ENCODE data around the gene FCN2.

The FCN2 gene

GRCh38 chr9:134880484-134881312 is at the start of gene FCN2:
FCN2 (plus strand) TSS chr9:134880810; CDS start chr9:134880822, 12 bp downstream.
- no peak for DNase-seq (ENCODE audit: low read depth)

- DNase-seq (ENCODE audit: low read depth) = no peak
These were observed 49.5 kb upstream of the FCN2 start for GRCh38 chr9:134830926-134831720.

- DNase-seq (ENCODE audit: low read depth) = no peak
These were observed 48.1 kb upstream of the FCN2 start for GRCh38 chr9:134832471-134832870.

DNA sequence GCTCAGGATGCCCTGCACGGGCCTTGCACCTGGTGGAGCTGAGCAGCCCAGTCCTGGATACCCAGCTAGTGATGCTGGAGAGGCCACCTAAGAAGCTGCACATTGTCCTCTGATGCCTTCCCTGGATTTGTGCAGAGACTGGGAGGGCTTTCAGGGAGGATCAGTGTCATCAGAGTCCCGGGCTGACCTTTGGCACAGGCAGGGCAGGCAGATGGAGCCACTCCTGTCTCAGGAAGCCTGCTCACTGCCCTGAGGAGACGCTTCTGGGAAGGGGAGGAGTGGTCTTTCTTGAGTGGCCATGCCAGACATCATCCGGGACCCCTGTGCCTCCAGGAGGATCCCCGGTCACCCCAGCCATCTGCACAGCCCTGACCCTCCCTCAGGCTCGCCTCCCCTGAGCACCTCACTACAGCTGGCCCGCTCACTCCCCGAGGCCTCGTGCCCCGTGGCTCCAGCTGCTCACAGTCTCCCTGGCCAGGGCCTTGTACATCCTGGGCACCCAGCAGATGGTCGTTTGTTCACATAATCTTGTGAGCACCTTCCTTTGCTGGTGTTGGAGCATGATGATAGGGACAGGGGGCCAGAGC is 47.2 kb upstream of the FCN2 start:
- DNase-seq (ENCODE audit: low read depth) = no peak

- DNase-seq (ENCODE audit: low read depth) = no peak
These were observed 46.2 kb upstream of the FCN2 start for GRCh38 chr9:134834217-134834956.

DNA sequence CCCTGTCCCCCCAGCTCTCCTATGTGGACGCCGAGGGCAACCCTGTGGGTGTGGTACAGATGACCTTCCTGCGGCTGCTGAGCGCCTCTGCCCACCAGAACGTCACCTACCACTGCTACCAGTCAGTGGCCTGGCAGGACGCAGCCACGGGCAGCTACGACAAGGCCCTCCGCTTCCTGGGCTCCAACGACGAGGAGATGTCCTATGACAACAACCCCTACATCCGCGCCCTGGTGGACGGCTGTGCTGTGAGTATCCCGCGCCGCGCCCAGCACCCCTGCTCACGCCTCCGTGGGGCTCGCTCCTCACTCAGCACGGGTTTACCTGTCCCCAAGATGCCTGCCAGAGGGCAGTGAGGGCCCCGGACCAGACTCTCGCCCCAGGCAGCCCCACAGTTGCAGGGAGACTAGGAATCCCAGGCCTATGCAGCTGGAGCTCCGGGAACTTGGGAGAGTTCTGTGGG is 45.6 kb upstream of the FCN2 start:
- no peak for DNase-seq (ENCODE audit: low read depth)

GRCh38 chr9:134835448-134835847 is 45.2 kb upstream of the FCN2 start:
- no peak for DNase-seq (ENCODE audit: low read depth)

DNA sequence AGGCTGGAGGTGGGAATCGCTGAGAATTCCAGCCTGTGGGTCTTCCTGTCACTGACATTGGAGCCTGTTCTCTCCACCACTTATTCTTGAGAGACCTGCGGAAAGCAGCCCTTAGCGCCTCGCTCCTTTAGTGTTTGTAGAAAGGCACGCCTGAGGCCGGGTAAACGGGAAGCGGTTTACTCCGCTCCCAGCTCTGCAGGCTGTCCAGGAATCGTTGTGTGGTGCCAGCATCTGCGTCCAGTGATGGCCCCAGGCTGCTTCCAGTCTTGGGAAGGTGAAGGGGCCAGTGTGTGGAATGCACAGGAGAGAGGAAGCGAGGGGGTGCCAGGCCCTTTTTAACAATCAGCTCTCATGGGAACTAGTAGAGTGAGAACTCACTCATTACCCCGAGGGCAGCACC is 44.6 kb upstream of the FCN2 start:
- no peak for DNase-seq (ENCODE audit: low read depth)

- DNase-seq (ENCODE audit: low read depth) = no peak
These were observed 44.1 kb upstream of the FCN2 start for GRCh38 chr9:134836406-134836970.

DNA sequence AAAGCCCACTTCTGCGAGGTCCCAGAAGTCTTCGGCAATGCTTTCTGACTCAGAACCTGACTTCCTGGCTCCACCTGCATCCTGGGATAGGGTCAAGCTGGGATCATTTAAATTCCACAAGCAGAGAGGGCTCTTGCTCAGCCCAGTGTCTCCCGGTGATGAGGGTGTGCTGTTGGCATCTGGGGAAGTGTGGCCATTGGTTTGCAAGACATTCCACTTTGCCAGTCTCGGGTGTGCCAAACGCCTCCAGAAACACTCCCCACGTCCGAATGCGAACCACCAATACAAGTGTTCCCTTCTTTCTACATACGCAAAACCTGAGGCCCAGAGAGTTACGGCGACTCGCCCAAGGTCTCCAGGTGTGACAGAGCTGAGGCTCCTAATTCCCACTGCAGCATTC is 43.1 kb upstream of the FCN2 start:
- DNase-seq (ENCODE audit: low read depth) = no peak

DNA sequence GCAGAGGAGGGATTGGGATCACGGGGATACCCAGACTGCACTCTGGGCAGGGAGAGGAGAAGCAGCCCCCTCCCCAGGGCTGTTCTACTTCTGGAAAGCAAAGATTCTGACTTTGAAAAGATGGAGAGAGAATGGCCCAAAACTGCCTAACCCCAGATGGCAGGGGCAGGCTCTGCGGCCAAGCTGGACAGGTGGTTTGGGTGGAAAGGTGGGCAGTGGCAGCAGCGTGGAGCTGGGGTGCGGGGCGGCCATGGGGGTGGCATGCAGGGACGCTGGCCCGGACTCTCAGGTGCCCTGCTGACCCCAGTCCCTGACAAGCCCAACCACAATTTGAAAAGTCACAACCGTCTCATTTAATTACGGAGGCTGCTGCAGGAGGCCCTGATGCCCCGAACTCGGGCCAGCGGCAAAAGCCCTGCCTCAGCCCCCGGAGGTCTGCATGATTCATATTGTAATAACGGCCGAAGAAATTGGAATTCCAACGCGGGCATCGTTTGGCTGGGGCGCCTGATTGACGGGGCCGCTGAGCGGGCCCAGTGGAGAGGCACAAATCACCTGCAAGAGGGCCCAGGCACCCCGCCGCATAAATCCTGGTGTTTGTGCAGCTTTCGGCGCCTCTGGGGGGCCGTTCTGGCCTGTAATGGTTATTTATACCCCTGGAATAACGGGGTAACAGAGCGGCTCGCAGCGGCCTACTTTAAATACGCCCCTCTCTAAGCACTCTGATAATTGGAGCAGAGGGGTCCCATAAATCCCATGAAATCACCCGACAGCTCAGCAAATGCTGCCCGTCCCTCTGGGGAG is 41.8 kb upstream of the FCN2 start:
- DNase-seq (ENCODE audit: low read depth) = no peak

DNA sequence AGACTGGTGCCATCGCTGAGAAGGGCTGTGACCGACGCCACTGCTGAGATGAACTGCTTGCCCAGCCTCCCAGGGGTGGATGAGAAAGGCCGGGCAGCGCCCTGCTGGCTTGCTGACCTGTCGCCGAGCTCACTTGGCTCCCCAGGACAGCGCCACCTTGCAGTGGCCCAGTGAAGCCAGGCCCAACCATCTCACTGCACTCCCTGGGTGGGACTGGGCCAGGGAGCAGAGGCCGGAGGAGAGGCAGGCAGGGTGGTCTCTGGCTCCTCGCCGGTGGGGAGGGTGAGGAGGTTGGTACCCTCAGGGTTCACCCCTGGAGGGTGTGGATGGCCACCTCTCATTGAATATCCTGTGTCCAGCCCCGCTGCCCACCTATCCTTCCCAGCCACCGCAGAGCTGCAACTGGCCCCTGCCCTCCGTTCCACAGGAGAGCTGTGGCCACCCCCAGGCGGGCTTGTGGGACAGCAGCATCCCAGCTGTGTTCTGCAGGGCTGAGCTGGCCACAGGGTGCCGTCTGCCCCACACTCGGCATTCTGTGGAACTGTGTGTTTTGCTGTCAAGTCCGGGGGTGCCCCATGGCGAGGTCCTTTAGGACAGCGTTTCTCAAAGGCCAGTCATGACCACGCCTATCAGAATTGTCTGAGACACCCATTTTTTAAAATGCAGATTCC is 41.0 kb upstream of the FCN2 start:
- no peak for DNase-seq (ENCODE audit: low read depth)

- DNase-seq (ENCODE audit: low read depth) = no peak
These were observed 40.1 kb upstream of the FCN2 start for GRCh38 chr9:134840511-134840910.

DNA sequence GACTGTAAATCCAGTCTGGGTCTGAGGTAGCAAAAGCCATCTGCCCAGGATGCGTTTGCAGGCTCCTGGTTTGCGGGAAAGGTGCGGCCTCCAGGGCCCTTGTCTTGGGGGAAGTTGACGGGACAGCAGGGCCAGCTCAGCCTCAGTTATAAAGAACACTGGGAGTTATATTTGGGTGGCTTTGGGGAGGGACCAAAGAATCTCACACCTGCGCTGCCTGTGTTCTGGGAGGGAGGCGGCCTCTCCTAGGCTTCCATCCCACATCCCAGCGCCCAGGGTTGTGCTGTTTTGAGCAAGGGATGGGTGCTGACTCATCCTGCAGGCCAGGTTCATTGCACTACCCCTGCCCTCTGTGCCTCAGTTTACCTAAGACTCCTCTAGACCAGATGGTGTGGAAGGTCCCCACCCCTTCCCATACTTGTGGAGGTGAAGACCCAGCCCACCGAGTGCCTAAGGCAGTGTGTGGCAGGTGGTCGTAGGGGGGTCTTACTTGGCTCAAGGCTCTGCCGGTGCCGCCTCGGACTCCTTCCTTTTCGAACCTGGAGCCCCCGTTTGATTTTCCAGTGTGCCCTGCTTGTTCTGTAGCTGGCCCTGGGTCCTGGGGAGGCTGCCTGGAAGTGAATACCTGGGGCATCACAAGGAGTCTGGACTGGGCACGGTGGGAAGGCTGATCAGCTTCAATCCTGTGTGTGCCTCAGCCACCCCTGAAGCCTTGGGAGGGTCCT is 39.3 kb upstream of the FCN2 start:
- no peak for DNase-seq (ENCODE audit: low read depth)

GRCh38 chr9:134842321-134842720 is 38.3 kb upstream of the FCN2 start:
- no peak for DNase-seq (ENCODE audit: low read depth)

DNA sequence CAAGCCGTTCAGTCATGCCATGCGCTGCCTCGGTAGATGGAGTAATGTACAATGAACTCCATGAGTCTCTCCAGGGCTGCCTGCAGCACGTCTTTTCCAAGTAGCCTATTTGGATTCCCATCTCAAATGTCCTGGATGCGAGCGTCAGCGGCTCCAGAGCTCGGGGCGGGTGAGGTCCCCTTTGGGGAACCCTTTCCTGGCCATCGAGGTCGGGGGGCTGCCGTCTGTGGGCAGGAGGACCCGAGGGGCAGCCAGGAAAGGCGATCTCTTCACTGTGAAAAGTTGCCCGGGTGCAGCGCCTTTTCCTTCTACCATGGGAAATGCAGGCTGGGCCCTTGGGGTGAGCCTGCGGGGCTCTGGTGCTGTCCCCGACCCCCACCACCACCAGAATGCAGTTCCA is 36.9 kb upstream of the FCN2 start:
- no peak for DNase-seq (ENCODE audit: low read depth)

GRCh38 chr9:134844821-134845220 is 35.8 kb upstream of the FCN2 start:
- no peak for DNase-seq (ENCODE audit: low read depth)

DNA sequence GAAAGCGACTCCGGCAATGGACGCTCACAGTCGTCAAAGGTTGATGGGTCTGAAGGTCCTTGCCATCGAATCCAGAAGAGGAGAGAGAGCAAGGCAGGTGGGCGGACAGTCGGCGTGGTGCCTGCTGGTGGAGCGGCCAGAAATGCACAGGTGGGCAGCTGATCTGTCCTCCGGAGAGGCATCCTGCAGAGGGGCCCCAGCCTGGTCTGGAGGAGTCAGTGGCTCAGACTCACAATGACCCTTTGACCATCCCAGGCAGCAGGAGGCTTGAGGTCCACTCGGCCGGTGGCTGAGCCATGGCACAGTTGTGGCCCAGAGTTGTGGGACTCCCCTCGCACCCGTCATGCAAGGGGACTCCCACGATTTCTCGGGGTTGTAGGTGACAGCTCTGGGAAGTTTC is 34.4 kb upstream of the FCN2 start:
- DNase-seq (ENCODE audit: low read depth) = no peak

- DNase-seq (ENCODE audit: low read depth) = no peak
These were observed 33.9 kb upstream of the FCN2 start for GRCh38 chr9:134846699-134847098.

DNA sequence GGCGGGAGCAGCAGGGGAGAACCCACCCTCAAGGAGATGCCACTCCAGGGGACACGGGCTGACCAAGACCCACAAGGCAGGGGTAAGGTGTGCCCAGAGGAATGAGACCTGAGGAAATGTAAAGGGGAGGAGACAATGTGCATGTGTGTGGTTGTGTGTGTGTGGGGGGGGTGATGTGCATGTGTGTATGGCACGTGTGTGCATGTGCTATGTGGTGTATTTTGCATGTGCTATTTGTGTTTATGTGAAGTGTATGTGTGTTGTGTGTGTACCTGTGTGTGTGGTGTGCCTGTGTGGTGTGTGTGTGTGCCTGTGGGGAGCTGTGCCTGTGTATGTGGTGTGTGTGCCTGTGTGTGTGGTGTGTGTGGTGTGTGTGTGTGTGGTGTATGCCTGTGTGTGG is 33.5 kb upstream of the FCN2 start:
- DNase-seq (ENCODE audit: low read depth) = no peak

All from stimulated activated CD8-positive, alpha-beta memory T cell treated with anti-CD3 and anti-CD28 coated beads, Interleukin-12 subunit alpha, Interleukin-12 subunit beta, amount 100 ng/mL, for 4 hours (primary cell).